ENCODE data around the gene MFN2. TPM values are rescaled to one million over a fixed set of nuclear protein-coding genes. Genes with fewer than 3 reads are reported as not detected.
"Not testable (repeated sequence)": the region's sequence is repeated elsewhere in the genome, so short reads cannot be mapped to it uniquely, and the experiment has no call there.

MFN2 gene
- total RNA-seq, 2 donors from 2014 or later = 367 to 466 TPM

- Histone ChIP-seq H3K27ac (no peak overlapping the region), H3K36me3 (peaks cover 18% of the 10 kb centered on the region), H3K4me3 (no peak overlapping the region), H3K27me3 (no peaks in the 10 kb centered on the region), H3K4me1 (no peaks in the 10 kb centered on the region), H3K9me3 (no peaks in the 10 kb centered on the region)
- no peak for DNase-seq (ENCODE audit: low spot score)
- TF ChIP-seq CTCF (IDR thresholded peaks at IDR 0.05) = no peak
Measured at GRCh38 chr1:12032161-12032621, 51.9 kb downstream of the MFN2 start.

GRCh38 chr1:12033441-12033840 lies 53.2 kb downstream of the MFN2 start:
- not testable (repeated sequence) for H3K9me3 ChIP-seq; H3K27ac ChIP-seq; DNase-seq (ENCODE audit: low spot score); H3K27me3 ChIP-seq; H3K4me3 ChIP-seq; H3K4me1 ChIP-seq
- peaks cover 14% of the 10 kb centered on the region for H3K36me3 ChIP-seq

GRCh38 chr1:12034381-12034801 lies 54.1 kb downstream of the MFN2 start:
- Histone ChIP-seq H3K36me3 (peaks cover 7% of the 10 kb centered on the region), H3K9me3 (no peaks in the 10 kb centered on the region), H3K27me3 (no peaks in the 10 kb centered on the region), H3K4me1 (no peaks in the 10 kb centered on the region), H3K4me3 (no peak overlapping the region), H3K27ac (peak overlapping the region in 1 of 2 donors; percentile 16)
- TF ChIP-seq CTCF (IDR thresholded peaks at IDR 0.05) = no peak
- no peak for DNase-seq (ENCODE audit: low spot score)

- no peak for TF ChIP-seq CTCF (IDR thresholded peaks at IDR 0.05)
- no peaks in the 10 kb centered on the region for H3K36me3 ChIP-seq
- no peaks in the 10 kb centered on the region for H3K4me1 ChIP-seq
Measured at GRCh38 chr1:12035312-12035711, 55.1 kb downstream of the MFN2 start.

GRCh38 chr1:12037486-12038355 lies 57.5 kb downstream of the MFN2 start:
- Histone ChIP-seq H3K36me3 (no peaks in the 10 kb centered on the region), H3K27me3 (no peaks in the 10 kb centered on the region), H3K4me3 (no peak overlapping the region), H3K27ac (no peak overlapping the region), H3K9me3 (no peaks in the 10 kb centered on the region), H3K4me1 (no peaks in the 10 kb centered on the region)
- TF ChIP-seq CTCF (IDR thresholded peaks at IDR 0.05) = no peak
- no peak for DNase-seq (ENCODE audit: low spot score)

More at GRCh38 chr1:12035312-12035711, 55.1 kb downstream of the MFN2 start:
- DNase-seq (ENCODE audit: low spot score) = no peak
- no peaks in the 10 kb centered on the region for H3K9me3 ChIP-seq
- H3K27me3 ChIP-seq = no peaks in the 10 kb centered on the region
- H3K27ac ChIP-seq = no peak overlapping the region
- H3K4me3 ChIP-seq = no peak overlapping the region

GRCh38 chr1:12038356-12039163 lies 58.3 kb downstream of the MFN2 start:
- TF ChIP-seq CTCF (IDR thresholded peaks at IDR 0.05) = no peak
- Histone ChIP-seq H3K27me3 (no peaks in the 10 kb centered on the region), H3K4me3 (no peak overlapping the region), H3K27ac (no peak overlapping the region), H3K9me3 (no peaks in the 10 kb centered on the region), H3K36me3 (no peaks in the 10 kb centered on the region), H3K4me1 (no peaks in the 10 kb centered on the region)
- no peak for DNase-seq (ENCODE audit: low spot score)
